Lower leg skin (tissue), 3 donors: ENCODE data around the gene CERS4.

Experiments
- POLR2A ChIP-seq, 2 donors: fragments of 450-650 bp; IDR thresholded peaks; one replicate each; pipeline ENCODE4 v1.6.1; 2016 to 2017; ENCODE audit warnings: antibody characterized with exemption in 2 of 2, mild to moderate bottlenecking in 1 of 2, moderate library complexity in 1 of 2
- TF ChIP-seq, protein P1 (sequence below), 3 donors: fragments of 450-650 bp; IDR thresholded peaks; one replicate each; pipeline ENCODE4 v1.5.1; 2016; ENCODE audit warnings: antibody characterized with exemption in 3 of 3, mild to moderate bottlenecking in 3 of 3, moderate library complexity in 2 of 3

DNA sequence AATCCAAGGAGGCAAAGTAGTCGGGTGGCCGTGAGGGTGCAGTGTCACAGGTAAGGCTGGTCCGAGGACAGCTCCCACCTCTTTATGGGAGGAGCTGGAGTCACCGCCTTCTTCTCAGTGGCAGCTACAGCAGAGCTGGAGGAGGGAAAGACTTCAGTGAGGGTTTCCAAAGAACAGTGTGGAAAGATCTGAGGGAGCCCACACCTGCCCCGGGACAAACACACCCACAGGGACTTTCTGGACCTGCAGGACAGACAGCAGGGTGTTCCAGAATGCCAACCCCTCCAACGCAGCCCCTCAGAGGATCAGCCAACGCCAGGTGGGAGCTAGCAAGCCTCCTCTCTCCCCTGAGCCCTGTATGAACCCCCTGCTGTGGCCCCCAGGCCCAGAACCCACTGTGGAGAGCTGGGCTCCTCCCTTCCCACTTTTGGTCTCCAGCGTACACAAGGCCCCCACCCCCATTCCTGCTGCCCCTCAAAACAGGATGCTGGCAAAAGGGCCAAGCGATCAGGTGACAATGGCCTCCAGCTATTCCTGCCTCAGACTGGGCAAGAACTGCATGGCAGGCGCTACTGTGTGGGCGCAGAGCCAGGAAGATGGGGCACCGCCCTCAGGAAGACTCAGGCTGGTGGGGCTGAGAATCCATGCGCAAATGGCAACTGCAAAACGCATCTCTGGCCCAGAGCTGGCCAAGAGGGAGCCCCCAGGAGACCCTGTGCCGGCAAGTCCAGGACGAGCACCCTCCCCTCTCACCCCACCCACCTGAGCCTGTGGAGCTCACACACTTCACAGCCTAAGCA, 102.5 kb downstream of the CERS4 start:
- TF ChIP-seq POLR2A (IDR thresholded peaks at IDR 0.05), result no peak
- TF ChIP-seq, protein P1, sequence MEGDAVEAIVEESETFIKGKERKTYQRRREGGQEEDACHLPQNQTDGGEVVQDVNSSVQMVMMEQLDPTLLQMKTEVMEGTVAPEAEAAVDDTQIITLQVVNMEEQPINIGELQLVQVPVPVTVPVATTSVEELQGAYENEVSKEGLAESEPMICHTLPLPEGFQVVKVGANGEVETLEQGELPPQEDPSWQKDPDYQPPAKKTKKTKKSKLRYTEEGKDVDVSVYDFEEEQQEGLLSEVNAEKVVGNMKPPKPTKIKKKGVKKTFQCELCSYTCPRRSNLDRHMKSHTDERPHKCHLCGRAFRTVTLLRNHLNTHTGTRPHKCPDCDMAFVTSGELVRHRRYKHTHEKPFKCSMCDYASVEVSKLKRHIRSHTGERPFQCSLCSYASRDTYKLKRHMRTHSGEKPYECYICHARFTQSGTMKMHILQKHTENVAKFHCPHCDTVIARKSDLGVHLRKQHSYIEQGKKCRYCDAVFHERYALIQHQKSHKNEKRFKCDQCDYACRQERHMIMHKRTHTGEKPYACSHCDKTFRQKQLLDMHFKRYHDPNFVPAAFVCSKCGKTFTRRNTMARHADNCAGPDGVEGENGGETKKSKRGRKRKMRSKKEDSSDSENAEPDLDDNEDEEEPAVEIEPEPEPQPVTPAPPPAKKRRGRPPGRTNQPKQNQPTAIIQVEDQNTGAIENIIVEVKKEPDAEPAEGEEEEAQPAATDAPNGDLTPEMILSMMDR (IDR thresholded peaks at IDR 0.05), result no peak
